ES-I3 (cell line): Measurements from ENCODE around the gene ZNF729.
"Not testable (repeated sequence)": the region's sequence is repeated elsewhere in the genome, so short reads cannot be mapped to it uniquely, and the experiment has no call there.

Experiments used
- H3K36me3 ChIP-seq: 2 replicates; pipeline ENCODE4 v1.6.1; 2013; ENCODE audit warnings: mild to moderate bottlenecking, low read length, control low read depth, moderate library complexity; ENCODE audit not compliant: insufficient read depth
- H3K4me1 ChIP-seq: 2 replicates; pipeline ENCODE4 v1.6.1; 2013; ENCODE audit warnings: mild to moderate bottlenecking, control low read depth, low read length; ENCODE audit not compliant: insufficient read depth
- H3K9ac ChIP-seq: 2 replicates; pipeline ENCODE4 v1.6.1; 2013; ENCODE audit warnings: low read depth, mild to moderate bottlenecking, low read length, moderate library complexity
- H3K9me3 ChIP-seq: 2 replicates; pipeline ENCODE4 v1.6.1; 2013; ENCODE audit warnings: mild to moderate bottlenecking, low read length, moderate library complexity; ENCODE audit not compliant: control insufficient read depth, insufficient read depth

ZNF729 gene

DNA sequence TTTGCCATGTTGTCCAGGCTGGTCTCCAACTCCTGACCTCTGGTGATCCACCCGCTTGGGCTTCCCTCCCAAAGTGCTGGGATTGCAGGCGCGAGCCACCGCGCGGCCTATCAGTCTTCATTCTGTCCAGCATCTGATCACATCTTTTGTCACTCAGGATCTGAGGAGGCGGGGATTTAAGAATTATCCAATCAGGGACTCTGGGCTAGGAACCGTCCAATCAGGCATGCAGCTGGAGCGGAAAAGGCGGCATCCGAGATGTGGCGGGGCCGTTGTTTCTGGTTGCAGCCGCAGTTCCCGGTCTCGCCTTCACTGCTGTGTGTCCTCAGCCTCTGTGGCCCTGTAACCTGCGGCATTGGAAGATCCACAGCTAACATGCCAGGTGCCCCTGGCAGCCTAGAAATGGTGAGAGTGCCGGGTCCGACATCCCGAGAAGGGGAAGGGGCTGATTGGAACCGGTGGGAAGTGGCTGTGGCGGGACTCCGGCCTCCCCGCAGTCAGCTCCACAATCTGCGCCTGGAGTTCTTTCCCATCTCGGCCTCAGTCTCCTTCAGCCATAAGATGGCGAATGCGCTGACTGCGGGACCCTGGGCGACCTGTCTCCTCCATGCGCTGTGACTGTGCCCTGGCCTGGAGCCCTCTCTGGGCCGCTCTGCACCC, at the start of gene ZNF729:
TSS of gene ZNF729 (plus strand) at position 291 of the 660 bp plus-strand sequence. CDS start at position 376, 85 bp downstream.
- Histone ChIP-seq H3K9ac (no peak within 1 kb of the TSS), H3K4me1 (no peaks in the 10 kb centered on the region), H3K9me3 (no peaks in the 10 kb centered on the region; the same call in 1 of the 2 replicates), H3K36me3 (no peaks in the 10 kb centered on the region)

DNA sequence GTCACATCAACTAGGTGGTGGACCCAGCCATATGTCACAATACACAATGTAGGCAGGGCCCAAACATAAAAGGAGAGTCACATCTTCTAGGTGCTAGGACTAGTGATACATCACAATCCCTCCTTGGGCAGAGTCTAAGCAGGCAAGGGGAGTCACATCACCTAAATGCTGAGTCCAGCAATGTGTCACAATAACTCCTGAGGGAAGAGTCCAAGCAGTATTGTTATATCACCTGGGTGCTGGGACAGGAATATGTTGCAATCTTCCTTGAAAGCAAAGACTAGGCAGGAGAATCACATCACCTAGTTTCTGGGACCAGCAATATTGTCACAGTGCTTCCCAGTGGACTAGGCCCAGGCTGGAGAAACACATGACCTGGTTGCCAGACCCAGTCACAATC, 29.4 kb upstream of the ZNF729 start:
- H3K9me3 ChIP-seq, result no peaks in the 10 kb centered on the region; the same call in 1 of the 2 replicates
- no peak overlapping the region for H3K9ac ChIP-seq
- no peaks in the 10 kb centered on the region for H3K4me1 ChIP-seq

DNA sequence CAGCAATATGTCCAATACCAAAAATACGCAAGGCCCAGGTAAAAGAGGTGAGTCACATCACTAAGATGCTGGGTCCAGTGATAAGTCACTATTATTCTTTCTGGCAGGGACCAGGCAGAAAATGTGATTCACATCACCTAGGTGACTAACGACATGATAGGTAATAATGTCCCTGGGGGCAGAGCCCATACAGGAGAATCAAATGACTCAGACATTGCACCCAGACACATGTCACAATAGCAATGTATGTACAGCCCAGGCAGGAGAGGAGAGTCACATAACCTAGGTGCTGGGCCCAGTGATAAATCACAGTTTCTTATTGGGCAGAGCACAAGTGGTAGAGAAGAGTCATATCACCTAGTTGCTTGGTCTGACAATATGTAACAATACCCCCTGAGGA, 28.9 kb upstream of the ZNF729 start:
- H3K9me3 ChIP-seq, result no peaks in the 10 kb centered on the region; the same call in 1 of the 2 replicates
- no peak overlapping the region for H3K9ac ChIP-seq
- no peaks in the 10 kb centered on the region for H3K36me3 ChIP-seq
- no peaks in the 10 kb centered on the region for H3K4me1 ChIP-seq

More for the DNA sequence above, 29.4 kb upstream of the ZNF729 start:
- no peaks in the 10 kb centered on the region for H3K36me3 ChIP-seq

DNA sequence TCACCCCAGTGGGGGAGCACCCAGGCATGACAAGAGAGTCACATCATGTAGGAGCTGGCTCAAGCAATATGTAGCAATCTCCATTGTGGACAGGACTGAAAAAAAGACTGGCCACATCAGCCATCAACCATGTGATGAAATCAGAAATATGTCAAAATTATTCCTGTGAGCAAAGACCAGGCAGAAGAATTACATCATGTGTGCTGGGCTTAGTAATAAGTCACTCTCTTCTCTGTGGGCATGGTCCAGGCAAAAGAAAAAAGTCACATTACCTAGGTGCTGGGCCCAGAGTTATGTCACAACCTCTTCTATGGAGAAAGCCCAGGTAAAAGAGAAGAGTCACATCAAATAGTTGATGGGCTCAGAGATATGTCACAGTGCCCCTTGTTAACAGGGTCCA, 28.3 kb upstream of the ZNF729 start:
- no peaks in the 10 kb centered on the region; the same call in 1 of the 2 replicates for H3K9me3 ChIP-seq
- H3K4me1 ChIP-seq, result no peaks in the 10 kb centered on the region
- no peak overlapping the region for H3K9ac ChIP-seq
- no peaks in the 10 kb centered on the region for H3K36me3 ChIP-seq

DNA sequence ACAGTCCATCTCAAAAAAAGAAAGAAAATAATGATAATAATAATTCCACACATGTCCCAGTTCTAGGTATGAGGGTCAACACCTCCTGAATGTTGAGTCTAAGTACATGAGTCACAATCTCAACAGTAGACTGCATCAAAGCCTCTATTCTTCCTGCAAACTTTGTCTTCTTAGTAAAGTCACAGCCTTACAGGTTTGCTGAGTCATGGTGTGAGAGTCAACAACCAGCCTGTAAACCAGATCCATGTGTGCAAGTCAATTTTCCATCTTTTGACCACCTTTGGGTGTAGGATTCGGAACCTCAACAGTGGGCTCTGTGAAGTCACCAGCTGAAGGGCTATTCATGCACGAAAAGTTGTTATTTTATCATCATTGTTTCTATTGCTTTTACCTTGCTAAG, 25.7 kb upstream of the ZNF729 start:
- H3K36me3 ChIP-seq, result no peaks in the 10 kb centered on the region
- no peaks in the 10 kb centered on the region for H3K9me3 ChIP-seq
- H3K4me1 ChIP-seq, result no peaks in the 10 kb centered on the region
- H3K9ac ChIP-seq, result no peak overlapping the region

DNA sequence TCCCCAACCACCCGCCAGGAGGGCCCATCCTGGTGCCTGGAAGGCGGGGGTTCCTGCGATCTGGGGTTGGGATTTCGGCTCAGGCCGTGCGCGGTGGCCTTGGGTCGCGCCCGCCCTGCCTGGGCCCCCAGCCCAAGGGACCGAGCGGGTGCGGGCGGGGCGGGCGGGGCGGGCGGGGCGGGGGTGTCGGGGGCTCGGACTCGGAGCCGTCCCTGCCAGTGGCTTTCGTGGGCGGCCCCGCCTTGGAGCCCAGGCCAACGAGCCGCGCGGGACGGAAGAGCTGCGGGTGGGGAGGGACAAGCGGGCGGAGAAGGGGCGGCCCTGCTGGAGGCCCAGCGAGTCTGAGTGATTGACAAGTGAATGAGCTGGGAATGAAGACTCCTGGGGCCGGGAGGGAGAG, 24.6 kb upstream of the ZNF729 start:
- no peaks in the 10 kb centered on the region for H3K36me3 ChIP-seq
- no peak overlapping the region for H3K9ac ChIP-seq
- no peaks in the 10 kb centered on the region; the same call in 1 of the 2 replicates for H3K9me3 ChIP-seq
- H3K4me1 ChIP-seq, result no peaks in the 10 kb centered on the region

DNA sequence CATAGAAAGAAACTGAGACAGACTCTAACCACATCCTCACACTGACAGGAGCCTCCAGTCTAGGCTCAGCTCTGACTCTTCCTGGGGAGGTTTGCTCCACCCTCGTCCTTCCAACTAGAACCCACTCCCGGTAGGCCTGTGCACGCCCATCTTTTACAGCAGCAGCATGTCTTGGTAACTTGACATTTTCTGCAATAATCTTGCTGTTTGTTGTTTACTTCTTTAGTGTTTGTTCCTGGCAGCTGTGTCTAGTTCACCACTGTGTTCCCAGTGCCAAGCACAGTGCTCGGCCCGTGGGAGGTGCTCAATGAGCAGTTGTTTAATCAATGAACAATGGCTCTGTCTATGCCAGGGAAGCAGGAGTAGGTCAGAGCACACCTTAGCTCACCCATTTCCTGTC, 23.1 kb upstream of the ZNF729 start:
- no peaks in the 10 kb centered on the region for H3K4me1 ChIP-seq
- H3K9ac ChIP-seq, result no peak overlapping the region
- no peaks in the 10 kb centered on the region for H3K36me3 ChIP-seq
- H3K9me3 ChIP-seq, result no peaks in the 10 kb centered on the region; the same call in 1 of the 2 replicates

DNA sequence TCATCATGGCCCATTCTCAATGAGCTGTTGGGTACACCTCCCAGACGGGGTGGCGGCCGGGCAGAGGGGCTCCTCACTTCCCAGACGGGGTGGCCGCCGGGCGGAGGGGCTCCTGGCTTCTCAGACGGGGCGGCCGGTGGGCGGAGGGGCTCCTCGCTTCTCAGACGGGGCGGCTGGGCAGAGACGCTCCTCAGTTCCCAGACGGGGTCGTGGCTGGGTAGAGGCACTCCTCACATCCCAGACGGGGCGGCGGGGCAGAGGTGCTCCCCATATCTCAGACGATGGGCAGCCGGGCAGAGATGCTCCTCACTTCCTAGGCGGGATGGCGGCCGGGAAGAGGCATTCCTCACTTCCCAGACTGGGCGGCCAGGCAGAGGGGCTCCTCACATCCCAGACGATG, 35.3 kb downstream of the ZNF729 start:
- H3K9me3 ChIP-seq, H3K9ac ChIP-seq, H3K4me1 ChIP-seq, H3K36me3 ChIP-seq: not testable (repeated sequence)

DNA sequence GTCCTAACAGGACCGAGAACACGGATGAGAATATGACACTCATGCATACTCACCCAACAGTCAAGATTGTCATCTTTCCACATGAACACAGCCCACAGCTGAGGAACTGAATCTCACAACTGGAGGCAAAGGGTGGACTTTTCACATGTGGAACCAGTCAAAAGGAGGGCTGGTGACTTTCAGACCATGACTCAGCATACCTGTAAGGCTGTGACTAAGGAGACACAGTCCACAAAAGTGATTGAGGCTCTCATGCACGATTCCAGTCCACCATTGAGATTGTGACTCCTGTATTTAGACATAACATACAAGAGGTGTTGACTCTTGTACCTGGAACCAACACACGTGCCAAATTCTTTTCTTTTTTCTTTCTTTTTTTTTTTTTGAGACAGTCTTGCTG, 40.0 kb downstream of the ZNF729 start:
- Histone ChIP-seq H3K9me3 (no peaks in the 10 kb centered on the region), H3K4me1 (no peaks in the 10 kb centered on the region), H3K9ac (no peak overlapping the region), H3K36me3 (no peaks in the 10 kb centered on the region; the same call in 1 of the 2 replicates)

DNA sequence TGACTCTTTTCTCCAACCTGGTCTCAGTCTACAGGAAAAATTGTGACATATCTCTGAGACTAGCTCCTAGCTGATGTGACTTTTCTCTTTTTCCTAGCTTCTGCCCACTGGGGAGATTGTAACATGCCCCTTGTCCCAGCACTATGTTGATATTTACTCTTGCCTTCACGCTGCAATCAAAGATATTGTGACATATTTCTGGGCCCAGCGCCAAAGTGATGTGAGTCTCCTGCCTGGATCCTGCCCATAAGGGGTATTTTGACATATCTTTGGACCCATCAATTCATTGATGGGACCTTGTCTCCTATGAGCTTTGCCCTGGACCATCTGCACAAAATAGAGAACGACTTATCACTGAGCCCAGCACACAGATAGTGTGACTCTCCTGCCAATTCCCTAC, 41.1 kb downstream of the ZNF729 start:
- no peaks in the 10 kb centered on the region for H3K9me3 ChIP-seq
- H3K9ac ChIP-seq, result no peak overlapping the region
- no peaks in the 10 kb centered on the region for H3K4me1 ChIP-seq
- no peaks in the 10 kb centered on the region; the same call in 1 of the 2 replicates for H3K36me3 ChIP-seq

DNA sequence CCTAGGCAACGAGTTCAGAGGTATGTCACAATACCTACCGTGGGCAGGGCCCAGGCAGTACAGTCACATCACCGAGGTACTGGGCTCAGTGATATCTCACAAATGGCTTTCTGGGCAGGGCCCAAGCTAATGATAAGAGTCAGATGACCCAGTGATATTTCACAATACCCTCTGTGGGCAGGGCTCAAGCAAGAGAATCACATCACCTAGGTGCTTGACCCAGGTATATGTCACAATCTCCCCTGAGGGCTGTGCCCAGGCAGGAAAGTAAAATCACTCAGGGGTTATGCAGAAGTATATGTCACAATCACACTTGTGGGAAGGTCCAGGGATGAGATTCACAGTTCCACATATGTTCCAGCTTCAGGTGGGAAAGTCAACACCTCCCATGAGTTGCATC, 45.3 kb downstream of the ZNF729 start:
- H3K9ac ChIP-seq, result no peak overlapping the region
- H3K4me1 ChIP-seq, result no peaks in the 10 kb centered on the region
- H3K9me3 ChIP-seq, result no peaks in the 10 kb centered on the region
- H3K36me3 ChIP-seq, result no peaks in the 10 kb centered on the region; the same call in 1 of the 2 replicates

DNA sequence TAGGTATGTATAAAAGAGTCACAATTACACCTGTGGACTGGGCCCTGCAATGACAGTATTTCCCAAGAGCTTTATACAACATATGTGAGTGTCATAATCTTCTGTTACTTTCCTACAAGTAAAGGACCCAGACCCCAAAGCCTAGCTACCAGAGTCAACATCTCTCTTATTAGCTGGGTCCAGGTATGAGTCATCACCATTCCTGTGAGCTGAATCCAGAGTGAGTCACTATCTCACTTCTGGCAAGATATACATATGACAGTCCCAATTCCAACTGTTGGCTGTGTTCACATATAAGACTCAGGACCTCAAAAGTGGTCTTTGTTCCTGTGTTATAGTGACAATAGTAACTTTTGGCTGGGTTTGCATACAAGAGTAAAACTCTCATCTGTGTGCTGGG, 46.7 kb downstream of the ZNF729 start:
- Histone ChIP-seq H3K9me3 (no peaks in the 10 kb centered on the region), H3K9ac (no peak overlapping the region), H3K4me1 (no peaks in the 10 kb centered on the region), H3K36me3 (no peaks in the 10 kb centered on the region; the same call in 1 of the 2 replicates)

DNA sequence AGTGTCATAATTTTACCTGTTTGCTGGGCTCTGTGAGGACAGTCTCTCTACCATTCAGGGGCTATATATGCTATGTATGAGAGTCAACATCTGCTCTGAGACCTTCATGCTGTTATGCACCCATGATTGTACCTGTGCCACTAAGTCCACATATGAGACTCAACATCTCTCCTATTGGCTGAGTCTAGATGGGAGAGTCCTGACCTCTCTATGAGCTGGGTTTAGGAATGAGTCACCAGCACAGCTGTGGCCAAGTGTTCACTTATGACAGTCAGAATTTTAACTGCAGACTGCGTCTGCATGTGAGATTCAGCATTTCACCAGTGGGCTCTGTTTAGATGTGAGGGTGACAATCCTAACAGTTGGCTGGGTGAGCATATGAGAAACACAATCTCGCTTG, 49.5 kb downstream of the ZNF729 start:
- Histone ChIP-seq H3K9me3 (no peaks in the 10 kb centered on the region), H3K36me3 (no peaks in the 10 kb centered on the region), H3K9ac (no peak overlapping the region), H3K4me1 (no peaks in the 10 kb centered on the region)

DNA sequence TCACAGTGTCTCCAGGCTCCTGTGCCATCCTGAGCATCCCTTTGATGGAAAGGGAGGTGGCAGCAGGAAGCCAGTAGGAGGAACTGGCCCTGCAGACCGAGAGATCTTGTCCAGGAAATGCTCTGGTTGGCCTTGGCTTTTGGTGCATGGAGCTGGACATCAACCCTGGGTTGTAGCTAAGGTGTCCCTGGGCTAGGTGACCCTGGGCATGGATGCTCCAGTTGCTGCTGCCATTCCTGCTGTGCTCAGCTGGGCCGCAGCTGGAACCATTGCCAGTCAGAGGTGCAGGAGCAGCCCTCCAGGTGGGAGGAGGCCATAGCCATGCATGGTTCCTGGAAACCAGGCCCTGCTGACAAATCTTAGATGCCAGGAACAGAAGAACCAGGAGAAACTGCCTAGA, 68.4 kb downstream of the ZNF729 start:
- no peak overlapping the region for H3K9ac ChIP-seq
- no peaks in the 10 kb centered on the region; the same call in 1 of the 2 replicates for H3K9me3 ChIP-seq
- no peaks in the 10 kb centered on the region for H3K36me3 ChIP-seq
- H3K4me1 ChIP-seq, result no peaks in the 10 kb centered on the region
